Stromal cell of bone marrow (primary cell): Measurements from ENCODE around the gene LRP1-AS.

Experiments used
- DNase-seq: peaks from one replicate; pipeline ENCODE4 v3.0.0-alpha.2; 2012; ENCODE audit warnings: low read depth

LRP1-AS gene

DNA sequence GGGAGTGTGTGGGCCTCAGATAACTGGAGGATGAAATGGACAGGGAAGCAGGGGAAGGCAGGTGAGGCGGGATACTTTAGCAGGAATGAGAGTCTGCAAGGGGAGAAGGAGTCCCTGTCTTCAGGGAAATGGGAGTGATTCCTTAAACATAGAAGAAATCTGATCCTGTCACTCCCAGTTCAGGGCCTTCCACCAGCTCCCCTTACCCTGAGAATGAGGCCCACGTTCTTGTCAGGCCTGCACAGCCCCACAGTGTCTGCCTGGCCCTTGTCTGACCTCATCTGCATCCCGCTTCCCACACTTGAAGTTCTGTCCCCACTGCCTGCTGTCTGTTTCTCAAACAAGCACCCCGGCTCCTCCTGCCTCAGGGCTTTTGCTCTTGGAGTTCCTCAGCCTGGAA lies 12.6 kb upstream of the LRP1-AS start:
- no peak for DNase-seq

GRCh38 chr12:57159311-57159710 lies 11.9 kb upstream of the LRP1-AS start:
- no peak for DNase-seq

DNA sequence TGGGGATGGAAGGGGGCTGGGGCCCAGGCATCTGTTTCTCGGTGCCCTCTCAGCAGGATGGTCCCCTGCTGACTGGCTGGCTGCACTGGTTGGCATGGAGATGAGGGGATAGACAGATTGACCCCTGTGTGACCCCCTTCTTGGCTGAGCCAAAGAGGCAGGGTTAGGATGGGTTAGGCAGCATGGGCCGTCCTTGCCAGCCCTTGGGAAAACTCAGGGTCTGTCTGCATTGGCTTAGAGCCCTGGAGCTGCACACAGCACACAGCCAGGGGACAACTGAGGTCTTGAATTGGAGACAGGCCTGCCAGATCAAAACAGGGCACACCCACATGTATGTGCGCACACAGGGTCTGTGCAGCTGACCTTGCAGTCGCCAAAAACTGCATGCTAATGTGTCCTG lies 11.2 kb upstream of the LRP1-AS start:
- DNase-seq: no peak

GRCh38 chr12:57158186-57158585 lies 10.8 kb upstream of the LRP1-AS start:
- DNase-seq: no peak

DNA sequence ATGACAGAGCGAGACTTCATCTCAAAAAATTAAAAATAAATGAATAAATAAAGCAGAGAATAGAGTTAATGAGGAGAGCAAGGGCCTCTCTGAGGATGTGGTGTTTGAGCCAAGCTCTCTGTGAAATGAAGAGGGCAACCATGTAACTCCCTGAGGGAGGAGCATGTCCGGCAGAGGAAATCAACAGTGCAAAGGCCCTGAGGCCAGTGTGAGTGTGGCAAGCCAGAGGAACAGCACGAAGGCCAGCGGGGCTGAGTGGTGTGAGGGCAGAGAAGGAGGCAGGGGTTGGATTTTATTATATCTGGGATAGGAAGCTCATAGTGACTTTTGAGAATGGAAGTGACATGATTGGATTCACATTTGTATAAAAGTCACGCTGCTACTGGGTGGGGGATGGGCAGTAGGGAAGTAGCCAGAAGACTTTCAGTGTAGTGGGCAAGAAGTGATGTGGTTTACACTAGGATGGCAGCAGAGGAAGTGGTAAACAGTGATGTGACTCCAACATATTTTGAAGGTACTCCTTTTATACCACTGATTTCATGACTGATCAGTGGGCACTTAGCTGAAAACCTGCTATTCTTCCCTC lies 10.3 kb upstream of the LRP1-AS start:
- DNase-seq: no peak

GRCh38 chr12:57156701-57157403 lies 9.4 kb upstream of the LRP1-AS start:
- no peak for DNase-seq

DNA sequence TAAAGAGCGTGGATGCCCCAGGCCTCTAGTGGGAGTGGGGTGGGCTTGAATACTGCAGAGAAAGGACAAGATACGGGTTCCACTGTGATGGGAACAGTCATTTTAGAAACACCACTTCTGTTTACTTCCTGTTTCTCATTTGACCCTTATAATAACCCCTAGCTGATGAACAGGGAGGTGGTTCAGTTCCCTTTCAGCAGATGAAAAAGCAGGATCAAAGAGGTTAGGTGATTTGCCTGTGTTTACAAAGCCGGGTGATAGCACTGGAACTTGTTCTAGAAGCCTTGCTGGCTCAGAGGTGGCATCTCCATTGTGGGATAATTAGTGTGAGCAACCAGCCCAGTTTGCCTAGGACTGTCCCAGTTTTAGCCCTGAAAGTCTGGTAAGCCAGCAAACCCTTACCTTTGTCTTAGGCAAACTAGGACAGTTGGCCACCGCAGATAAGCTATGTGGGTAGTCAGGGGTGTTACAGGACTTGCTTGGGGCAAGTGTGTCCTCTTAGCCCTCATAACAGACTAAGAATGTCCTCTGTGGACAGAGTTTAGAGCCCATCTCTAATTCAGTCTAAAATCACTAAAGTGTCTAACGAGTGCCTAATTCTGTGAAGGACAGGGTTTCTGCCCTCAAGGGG lies 7.5 kb upstream of the LRP1-AS start:
- no peak for DNase-seq

GRCh38 chr12:57154076-57154475 lies 6.7 kb upstream of the LRP1-AS start:
- DNase-seq: no peak

DNA sequence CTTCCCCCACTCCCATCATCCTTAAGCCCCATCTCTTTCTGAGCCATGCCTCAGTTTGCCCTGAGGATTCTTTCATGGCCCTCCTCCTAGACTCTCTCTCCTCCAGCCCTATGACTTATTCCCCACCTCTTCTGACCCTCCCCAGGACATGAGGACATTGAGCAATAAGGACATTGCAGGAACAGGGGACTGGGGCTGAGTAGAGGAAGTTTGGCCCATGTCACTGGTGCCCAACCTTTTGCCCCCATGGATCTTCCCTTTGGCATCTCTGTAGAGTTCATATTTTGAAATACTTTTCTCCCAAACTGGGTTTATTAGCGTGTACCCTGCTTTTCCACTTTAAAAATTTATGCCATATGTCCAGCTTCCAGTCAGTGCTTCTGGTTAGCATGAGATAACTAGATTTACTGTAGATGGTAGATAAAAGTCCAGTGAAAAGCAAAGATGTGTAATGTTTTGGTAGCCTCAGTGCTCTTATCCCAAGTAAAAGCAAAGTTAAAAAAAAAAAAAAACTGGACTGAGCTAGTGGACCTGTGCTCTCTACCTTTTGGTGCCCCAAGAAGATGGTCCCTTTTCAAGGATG lies 6.1 kb upstream of the LRP1-AS start:
- DNase-seq: no peak

DNA sequence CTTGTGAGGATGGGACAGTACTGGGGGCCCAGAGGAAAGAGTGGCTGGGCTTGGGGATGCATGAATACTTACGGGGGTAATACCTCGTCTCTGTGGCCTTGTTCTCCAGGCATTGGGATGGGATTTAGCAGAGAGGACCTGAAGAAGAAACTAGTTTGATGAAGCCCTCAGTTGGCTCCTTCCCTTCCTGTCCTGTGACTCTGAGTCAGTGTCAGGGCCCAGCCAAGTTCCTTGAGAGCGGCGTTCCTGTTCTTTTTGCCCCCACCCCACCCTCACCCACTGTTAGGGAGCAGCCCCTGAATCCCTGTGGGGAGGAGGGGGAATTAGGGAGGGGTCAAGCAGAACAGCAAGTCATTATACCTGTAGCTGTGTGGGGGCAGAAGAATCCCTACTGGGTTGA lies 5.2 kb upstream of the LRP1-AS start:
- no peak for DNase-seq

DNA sequence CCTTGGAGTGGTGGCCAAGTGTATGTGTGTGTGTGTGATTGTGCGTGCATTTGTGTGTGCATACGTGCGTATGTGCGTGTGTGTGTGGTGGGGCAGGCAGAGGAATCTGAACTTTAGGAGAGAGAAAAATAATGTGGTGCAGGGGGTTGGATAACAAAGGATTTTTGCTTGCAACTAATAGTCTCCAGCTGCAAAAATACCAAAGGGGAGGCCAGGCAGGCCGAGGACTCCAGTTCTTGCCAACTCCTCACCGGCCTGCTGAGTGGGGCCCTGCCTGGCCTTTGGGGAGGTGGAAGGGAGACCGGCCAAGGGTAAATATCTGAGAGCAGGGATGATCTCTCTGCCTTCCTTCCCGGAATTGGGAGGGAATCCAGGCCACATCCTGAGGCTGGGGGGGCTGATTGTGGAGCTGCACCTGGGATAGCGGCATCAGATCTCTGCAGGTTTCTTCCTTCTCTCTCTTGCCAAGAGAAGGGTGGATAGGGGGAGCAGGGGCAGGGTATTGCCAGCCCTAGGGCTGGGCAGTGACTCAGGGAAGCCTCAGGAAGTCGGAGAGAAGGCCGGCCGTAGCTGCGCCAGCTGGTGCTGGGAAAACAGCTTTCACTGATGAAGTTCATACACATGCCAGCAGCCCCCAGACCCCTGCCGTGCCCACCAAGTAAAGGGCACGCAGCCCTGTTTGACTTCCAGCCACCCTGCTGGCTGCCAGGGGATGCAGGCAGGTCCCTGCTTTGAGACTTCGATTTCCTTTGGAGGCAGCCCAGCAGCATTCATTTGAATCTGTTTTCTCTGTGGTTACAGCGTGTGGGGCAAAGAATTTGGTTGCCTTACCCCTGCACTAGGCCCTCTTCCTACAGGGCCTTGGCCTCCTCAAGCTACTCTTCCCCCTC lies 4.6 kb upstream of the LRP1-AS start:
- DNase-seq: peak; percentile 68

DNA sequence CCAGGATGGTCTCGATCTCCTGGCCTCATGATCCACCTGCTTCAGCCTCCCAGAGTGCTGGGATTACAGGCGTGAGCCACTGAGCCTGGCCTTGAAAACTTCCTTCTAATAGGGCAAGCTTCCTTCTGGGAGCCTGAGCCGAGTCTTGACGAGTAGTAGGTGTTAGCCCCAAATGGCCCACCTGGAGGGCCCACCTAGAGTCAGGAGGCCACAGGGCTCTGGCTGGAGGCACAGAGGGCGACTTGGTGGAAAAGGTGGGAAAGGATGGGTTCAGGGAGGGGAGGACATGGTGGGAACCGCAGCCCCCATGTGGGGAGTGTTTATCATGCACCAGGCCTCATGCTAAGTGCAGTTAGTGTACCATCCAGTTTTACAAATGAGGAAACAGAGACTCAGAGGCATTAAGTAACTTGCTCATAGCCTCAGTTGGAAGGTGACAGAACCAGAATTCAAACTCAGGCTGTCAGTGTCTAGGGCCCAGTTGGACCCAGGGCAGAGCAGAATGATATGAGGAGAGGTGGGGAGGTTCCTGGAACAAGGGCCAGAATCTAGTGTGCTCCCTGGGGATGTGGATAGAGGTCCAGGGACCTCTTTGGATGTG lies 3.1 kb upstream of the LRP1-AS start:
- no peak for DNase-seq

DNA sequence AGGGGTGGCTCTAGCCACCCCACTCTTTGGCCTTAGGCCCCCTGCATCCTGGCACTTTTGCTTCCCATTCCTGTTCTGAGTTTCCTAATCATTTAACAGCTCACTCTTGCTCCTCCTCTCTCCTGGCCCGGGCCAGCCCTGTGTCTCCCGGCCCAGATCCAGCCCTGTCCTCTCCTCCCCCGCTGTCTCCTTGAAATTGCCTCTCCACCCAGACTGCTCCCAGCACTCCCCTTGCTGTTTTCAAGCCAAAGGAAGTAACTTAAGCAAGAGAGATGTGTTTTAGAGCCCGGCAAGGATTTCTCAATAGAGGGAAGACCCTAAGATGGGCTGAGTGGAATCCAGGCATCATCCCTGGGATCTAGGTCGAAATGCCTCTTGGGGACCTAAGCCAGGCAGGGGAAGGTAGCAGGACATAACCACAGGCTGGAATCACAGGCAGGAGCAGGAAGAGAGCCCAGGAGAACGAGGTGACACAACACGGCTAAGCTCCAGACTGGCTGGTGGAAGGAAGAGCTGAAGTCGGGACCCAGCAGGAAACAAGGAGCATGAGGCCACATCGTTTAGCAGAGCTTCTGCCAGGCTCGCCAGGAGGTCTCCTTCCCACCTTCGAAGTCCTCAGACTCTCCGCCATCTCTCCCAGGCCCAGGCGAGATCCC lies 2.0 kb upstream of the LRP1-AS start:
- peak; percentile 78 for DNase-seq

- no peak for DNase-seq
These were observed 1.2 kb upstream of the LRP1-AS start for GRCh38 chr12:57148469-57149244.

- no peak for DNase-seq
These were observed 1.3 kb downstream of the LRP1-AS start for GRCh38 chr12:57146092-57146491.

DNA sequence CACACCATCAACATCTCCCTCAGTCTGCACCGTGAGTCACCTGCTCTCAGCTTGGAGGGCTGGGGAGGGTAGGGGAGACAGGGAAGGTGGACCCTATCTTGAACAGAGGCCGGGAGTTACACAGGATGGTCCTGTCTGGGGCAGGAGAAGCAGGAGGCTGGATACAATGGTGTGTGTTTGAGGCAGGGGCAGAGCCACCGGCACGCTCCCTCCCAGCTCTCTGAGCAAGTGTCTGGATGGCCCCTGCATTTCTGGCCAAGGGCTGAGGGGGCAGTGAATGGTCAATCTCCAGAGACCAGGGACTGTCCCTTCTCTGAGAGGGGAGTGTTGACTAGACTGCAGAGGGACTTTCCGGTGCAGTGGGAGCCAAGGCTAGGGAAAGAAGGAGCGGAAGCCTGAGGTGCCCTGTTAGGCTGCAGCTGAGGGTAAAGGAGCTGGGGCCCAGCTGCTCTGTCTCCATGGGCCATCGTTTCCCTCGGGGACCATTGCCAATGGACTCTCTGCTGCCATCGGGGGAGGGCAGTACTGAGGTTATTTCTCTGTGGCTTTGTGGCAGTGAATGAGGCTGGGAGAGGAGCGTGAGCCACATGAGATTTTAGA lies 1.9 kb downstream of the LRP1-AS start:
- no peak for DNase-seq

- DNase-seq: no peak
These were observed 4.0 kb downstream of the LRP1-AS start for GRCh38 chr12:57143454-57143853.

GRCh38 chr12:57142727-57143126 lies 4.7 kb downstream of the LRP1-AS start:
- DNase-seq: no peak

DNA sequence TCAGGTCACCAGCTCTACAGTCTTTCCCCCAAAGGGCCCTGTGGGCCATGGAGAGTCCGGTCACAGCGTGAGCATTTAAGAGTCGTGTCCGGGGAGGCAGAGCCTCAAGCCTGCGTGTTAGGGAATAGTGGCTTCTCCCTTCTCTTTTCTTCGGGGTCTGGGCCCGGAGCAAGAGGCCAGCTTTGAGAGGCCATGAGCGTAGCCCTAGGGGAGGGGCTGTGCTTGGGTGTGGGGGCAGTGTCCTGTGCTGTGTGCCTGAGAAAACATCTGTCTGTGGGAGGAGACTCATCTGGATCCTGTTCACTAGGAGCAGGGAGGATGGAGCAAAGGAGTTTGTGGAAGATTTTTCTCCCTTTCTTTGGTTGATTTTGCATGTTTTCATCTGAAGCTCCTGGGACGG lies 5.3 kb downstream of the LRP1-AS start:
- no peak for DNase-seq

DNA sequence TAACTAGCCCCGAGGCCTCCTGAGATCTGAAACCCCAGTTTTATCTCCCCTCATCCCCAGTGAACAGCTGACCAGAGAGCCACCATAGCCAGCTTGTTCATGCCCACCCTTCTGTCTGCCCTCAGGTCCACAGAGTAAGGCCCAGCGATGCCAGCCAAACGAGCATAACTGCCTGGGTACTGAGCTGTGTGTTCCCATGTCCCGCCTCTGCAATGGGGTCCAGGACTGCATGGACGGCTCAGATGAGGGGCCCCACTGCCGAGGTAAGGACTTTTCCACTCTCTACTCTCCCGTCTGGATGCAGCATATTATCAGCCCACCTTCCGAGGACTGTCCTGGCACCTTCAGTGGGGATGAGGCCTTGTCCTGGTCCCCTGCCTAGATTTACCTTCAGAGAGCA lies 6.2 kb downstream of the LRP1-AS start:
- DNase-seq: no peak
